ENCODE results near the gene CRYZL1.
"Not testable (repeated sequence)": the region's sequence is repeated elsewhere in the genome, so short reads cannot be mapped to it uniquely, and the experiment has no call there.

Gene CRYZL1

DNA sequence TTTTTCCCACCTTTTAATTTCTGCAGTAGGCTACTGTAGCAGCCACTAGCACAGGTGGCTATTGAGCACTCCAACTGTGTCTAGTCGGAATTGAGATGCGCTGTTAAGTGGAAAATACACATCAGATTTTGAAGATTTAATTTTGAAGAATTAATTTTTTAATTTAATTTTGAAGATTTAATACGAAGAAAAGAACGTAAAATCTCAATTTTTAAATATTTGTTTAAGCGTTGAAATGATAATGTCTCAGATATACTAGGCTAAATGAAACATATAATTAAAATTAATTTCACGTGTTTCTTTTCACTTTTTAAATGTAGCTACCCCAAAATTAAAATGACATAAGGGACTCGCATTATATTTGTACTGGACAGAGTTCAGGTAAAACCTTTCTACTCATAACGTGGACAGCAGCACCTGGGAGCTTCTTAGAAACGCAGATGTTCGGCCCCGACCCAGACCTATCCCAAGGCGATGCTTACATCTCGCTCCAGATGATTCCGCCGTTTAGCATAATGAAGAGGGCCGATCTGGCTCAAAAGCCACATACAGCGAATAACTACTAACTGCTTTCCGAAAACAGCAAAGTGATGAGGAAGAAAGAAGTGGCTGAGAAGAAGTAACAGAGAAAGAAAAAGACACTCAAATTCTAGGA lies 717 bp downstream of the CRYZL1 start:
- in situ Hi-C loops (cut with HindIII; ENCODE audit: low sequenced_read_pairs), result loop anchor here (5.0 kb wide), 1 partner anchor 56 kb away; no protein-coding TSS in a partner anchor

GRCh38 chr21:33634254-33634653 lies 7.3 kb downstream of the CRYZL1 start:
- in situ Hi-C loops (cut with HindIII; ENCODE audit: low sequenced_read_pairs), result no loop called here

- in situ Hi-C loops (cut with HindIII; ENCODE audit: low sequenced_read_pairs), result not testable (repeated sequence)
These were observed 15.4 kb downstream of the CRYZL1 start for GRCh38 chr21:33626151-33626550.

DNA sequence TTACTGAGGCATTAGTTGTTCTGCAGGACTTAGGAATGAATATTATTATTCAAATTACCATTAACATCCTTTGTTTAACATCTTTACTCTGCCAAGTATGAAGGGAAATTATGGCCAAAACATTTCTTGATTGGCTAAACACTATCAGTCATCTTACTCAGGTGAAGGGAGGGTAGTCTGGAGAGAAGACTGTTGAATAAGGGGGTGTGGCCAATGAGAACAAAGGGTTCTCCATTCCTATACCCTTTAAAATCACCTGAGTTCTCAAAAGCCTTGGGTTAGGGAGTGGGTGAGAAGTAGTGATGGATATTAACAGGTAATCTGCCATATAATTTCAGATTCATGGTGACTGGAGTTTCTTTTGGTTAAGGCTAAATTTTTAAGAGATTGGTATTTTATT lies 19.3 kb downstream of the CRYZL1 start:
- in situ Hi-C loops (cut with HindIII; ENCODE audit: low sequenced_read_pairs), result no loop called here

GRCh38 chr21:33619726-33620125 lies 21.8 kb downstream of the CRYZL1 start:
- in situ Hi-C loops (cut with HindIII; ENCODE audit: low sequenced_read_pairs), result no loop called here

DNA sequence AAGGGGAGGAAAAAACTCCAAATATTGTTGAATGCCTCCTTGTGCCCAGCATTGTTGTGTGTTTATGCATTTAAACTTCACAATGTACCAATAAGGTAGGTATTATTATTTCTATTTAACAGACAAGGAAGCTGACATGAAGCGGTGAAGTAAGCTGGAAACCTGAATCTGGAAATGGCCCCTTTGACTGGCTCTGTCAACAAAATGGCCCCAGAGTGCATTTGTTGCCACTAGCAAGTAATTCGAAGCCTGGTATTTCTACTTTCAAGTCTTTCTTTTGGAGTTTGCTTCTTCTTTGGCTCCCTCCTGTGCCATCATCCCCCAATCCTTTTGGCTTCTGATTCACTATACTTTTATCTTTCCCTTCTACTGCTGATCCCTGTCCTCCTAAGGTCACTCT lies 23.1 kb downstream of the CRYZL1 start:
- in situ Hi-C loops (cut with HindIII; ENCODE audit: low sequenced_read_pairs), result no loop called here

DNA sequence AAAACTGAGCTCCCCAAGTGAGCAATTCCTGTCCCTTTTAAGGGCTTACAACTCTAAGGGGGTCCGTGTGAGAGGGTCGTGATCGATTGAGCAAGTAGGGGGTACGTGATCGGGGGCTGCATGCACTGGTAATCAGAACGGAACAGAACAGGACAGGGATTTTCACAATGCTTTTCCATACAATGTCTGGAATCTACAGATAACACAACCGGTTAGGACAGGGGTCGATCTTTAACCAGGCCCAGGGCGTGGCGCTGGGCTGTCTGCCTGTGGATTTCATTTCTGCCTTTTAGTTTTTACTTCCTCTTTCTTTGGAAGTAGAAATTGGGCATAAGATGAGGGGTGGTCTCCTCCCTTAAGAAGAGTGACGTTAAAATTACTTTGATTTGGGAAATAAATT lies 24.0 kb downstream of the CRYZL1 start:
- in situ Hi-C loops (cut with HindIII; ENCODE audit: low sequenced_read_pairs), result not testable (repeated sequence)

- in situ Hi-C loops (cut with HindIII; ENCODE audit: low sequenced_read_pairs), result no loop called here
These were observed 30.4 kb downstream of the CRYZL1 start for GRCh38 chr21:33611006-33611744.

- in situ Hi-C loops (cut with HindIII; ENCODE audit: low sequenced_read_pairs), result no loop called here
These were observed 33.0 kb downstream of the CRYZL1 start for GRCh38 chr21:33608559-33608958.

- in situ Hi-C loops (cut with HindIII; ENCODE audit: low sequenced_read_pairs), result no loop called here
These were observed 43.5 kb downstream of the CRYZL1 start for GRCh38 chr21:33598051-33598450.

GRCh38 chr21:33588485-33589335 lies 52.8 kb downstream of the CRYZL1 start, which contains the start of gene DONSON:
Gene DONSON, minus strand, starts transcription at chr21:33588684. Its CDS starts 43 bp downstream, at chr21:33588641.
- in situ Hi-C loops (cut with HindIII; ENCODE audit: low sequenced_read_pairs), result no loop called here

GRCh38 chr21:33587792-33588484 lies 53.6 kb downstream of the CRYZL1 start:
- in situ Hi-C loops (cut with HindIII; ENCODE audit: low sequenced_read_pairs), result no loop called here

GRCh38 chr21:33586927-33587326 lies 54.6 kb downstream of the CRYZL1 start:
- in situ Hi-C loops (cut with HindIII; ENCODE audit: low sequenced_read_pairs), result no loop called here

- in situ Hi-C loops (cut with HindIII; ENCODE audit: low sequenced_read_pairs), result loop anchor here (5.0 kb wide), 1 partner anchor 47 kb away; no protein-coding TSS in a partner anchor
These were observed 57.1 kb downstream of the CRYZL1 start for GRCh38 chr21:33584455-33584854.

DNA sequence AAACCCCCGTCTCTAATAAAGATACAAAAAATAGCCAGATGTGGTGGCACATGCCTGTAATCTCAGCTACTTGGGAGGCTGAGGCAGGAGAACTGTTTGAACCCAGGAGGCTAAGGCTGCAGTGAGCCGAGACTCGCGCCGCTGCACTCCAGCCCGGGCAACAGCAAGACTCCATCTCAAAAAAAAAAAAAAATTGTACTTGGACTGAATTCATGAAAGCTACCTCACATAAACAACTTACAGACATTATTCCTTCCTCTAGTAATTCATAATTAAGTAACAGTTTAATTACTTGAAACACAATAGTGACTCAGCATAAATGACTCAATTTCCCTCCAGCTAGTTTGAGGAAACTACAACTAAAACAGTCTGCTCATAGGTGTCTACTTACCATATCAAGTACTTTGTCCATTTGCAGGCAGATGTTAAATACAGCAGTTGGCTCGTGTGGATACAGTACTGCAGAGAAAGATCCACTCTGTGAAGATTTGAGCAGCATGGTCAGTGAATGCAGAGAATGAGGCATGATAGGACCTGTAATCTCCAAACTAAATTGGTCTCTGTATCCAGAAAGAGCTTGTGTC lies 62.5 kb downstream of the CRYZL1 start:
- in situ Hi-C loops (cut with HindIII; ENCODE audit: low sequenced_read_pairs), result no loop called here

DNA sequence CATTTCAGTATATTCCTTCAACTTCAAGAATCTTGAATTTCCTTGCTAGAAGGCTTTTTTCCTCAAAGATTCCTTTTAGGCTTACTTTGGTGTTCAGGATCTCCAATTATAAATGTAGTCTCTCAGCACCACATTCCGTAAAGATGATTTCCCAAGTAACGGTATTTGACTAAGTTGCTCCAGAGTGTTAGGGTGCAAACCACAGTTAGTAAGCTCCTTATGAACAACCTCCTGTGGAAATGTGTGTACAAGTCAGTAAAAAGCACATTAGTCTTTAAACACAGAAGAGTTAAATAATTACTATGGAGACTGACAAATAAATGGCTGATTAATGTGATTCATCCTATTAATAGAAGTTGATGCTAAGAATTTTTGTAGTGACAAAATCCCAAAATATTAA lies 63.3 kb downstream of the CRYZL1 start:
- in situ Hi-C loops (cut with HindIII; ENCODE audit: low sequenced_read_pairs), result no loop called here

DNA sequence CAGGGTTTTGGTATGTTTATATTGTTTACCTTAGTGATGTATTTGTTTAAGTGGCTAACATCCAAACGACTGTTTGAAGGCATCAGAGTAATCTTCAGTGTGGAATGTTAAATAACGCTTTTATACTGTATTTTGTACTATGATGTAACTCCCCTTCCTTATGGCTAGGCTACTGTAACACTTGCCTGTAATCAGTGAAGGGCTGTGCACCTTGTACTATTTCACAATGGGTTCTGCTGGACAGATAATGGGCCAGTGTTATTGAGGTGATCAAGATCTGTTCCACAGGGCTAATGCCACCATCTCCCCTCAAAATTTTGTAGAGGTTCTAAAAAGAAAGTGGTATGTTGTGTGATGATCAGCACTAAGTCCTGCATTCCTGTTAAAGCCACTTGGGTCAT lies 64.8 kb downstream of the CRYZL1 start:
- in situ Hi-C loops (cut with HindIII; ENCODE audit: low sequenced_read_pairs), result not testable (repeated sequence)

DNA sequence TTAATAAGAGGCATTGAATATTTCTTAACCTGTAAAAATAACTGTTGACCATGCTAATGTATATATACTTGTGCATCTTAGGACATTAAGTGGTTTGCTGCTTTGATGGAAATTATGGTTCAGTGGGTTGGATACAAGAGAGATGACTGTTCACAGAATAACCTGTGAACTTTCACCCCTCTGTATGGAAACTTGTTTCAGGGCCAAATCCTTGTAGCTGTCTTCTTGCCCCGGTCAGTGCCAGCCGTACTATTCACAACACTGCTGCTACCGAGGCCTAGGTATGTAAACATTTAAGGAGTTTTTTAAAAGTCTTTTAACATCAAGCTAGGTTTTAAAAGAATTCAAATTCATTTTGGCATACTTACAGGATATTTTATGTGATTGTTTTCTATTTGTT lies 69.2 kb downstream of the CRYZL1 start:
- in situ Hi-C loops (cut with HindIII; ENCODE audit: low sequenced_read_pairs), result loop anchor here (5.0 kb wide), 1 partner anchor 90 kb away; no protein-coding TSS in a partner anchor

DNA sequence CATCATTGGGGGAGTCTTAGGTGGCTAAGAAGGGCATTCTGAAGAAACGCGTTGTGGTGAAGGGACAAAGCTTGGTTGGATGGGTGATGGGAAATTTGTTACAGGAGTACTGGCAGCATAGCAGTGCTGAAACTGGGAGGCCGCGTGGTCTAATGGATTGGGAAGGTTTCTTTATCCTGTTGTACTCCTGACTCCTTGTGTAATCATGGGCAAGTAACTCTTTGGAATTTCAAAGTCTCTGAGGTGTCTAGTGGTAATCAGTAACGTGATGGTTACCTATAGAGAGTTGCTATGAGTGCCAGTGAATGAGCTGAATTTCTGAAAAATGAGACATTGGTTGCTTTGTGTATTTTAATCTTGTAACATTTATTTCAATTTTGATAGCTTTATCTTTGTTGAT lies 71.5 kb downstream of the CRYZL1 start:
- in situ Hi-C loops (cut with HindIII; ENCODE audit: low sequenced_read_pairs), result loop anchor here (5.0 kb wide), 1 partner anchor 92 kb away; no protein-coding TSS in a partner anchor

- in situ Hi-C loops (cut with HindIII; ENCODE audit: low sequenced_read_pairs), result no loop called here
These were observed 73.1 kb downstream of the CRYZL1 start for GRCh38 chr21:33568448-33568847.
